Nephron progenitor cell (in vitro differentiated cells): ENCODE measurements around the gene DHFR2.
"Not testable (repeated sequence)": the region's sequence is repeated elsewhere in the genome, so short reads cannot be mapped to it uniquely, and the experiment has no call there.

Experiments
- DNase-seq: peaks from one replicate; pipeline ENCODE4 v3.0.0; 2021
- H3K27ac Mint-ChIP-seq: 2 replicates; pipeline ENCODE4 v1.8.0; 2021; ENCODE audit warnings: mild to moderate bottlenecking, moderate library complexity, mixed read lengths
- H3K27me3 Mint-ChIP-seq: 2 replicates; pipeline ENCODE4 v1.8.0; 2021; ENCODE audit warnings: mild to moderate bottlenecking, low read depth, mixed read lengths; ENCODE audit not compliant: poor library complexity
- H3K36me3 Mint-ChIP-seq: 2 replicates; pipeline ENCODE4 v1.8.0; 2021; ENCODE audit warnings: low read depth, mixed read lengths
- H3K4me1 Mint-ChIP-seq: 2 replicates; pipeline ENCODE4 v1.8.0; 2021; ENCODE audit warnings: mixed read lengths
- H3K4me3 Mint-ChIP-seq: 2 replicates; pipeline ENCODE4 v1.8.0; 2021; ENCODE audit warnings: mild to moderate bottlenecking, moderate library complexity, mixed read lengths
- H3K9me3 Mint-ChIP-seq: 2 replicates; pipeline ENCODE4 v1.8.0; 2021; ENCODE audit warnings: mild to moderate bottlenecking, moderate library complexity, mixed read lengths
- CTCF ChIP-seq: fragments of 200-600 bp; sonication (generic); IDR thresholded peaks from 2 replicates; pipeline ENCODE4 v1.5.0; 2021; ENCODE audit warnings: antibody characterized with exemption

Gene DHFR2

GRCh38 chr3:94082391-94082937 is 19.7 kb upstream of the DHFR2 start:
- no peak for DNase-seq
- Mint-ChIP-seq H3K9me3 (peaks cover 17% of the 10 kb centered on the region), H3K4me3 (no peak overlapping the region), H3K27me3 (no peaks in the 10 kb centered on the region), H3K4me1 (no peaks in the 10 kb centered on the region), H3K27ac (no peak overlapping the region), H3K36me3 (peaks cover 33% of the 10 kb centered on the region)
- no peak for TF ChIP-seq CTCF

- DNase-seq, result no peak
- TF ChIP-seq CTCF, result no peak
- Mint-ChIP-seq H3K9me3 (peaks cover 19% of the 10 kb centered on the region), H3K27ac (no peak overlapping the region), H3K27me3 (no peaks in the 10 kb centered on the region), H3K36me3 (peaks cover 39% of the 10 kb centered on the region), H3K4me1 (no peaks in the 10 kb centered on the region), H3K4me3 (no peak overlapping the region)
Observed at GRCh38 chr3:94081884-94082283, 19.2 kb upstream of the DHFR2 start.

GRCh38 chr3:94080552-94080951 is 17.8 kb upstream of the DHFR2 start:
- Mint-ChIP-seq H3K9me3 (peaks cover 19% of the 10 kb centered on the region), H3K36me3 (peaks cover 52% of the 10 kb centered on the region)
- H3K4me3 Mint-ChIP-seq, H3K4me1 Mint-ChIP-seq, H3K27me3 Mint-ChIP-seq, DNase-seq, H3K27ac Mint-ChIP-seq: not testable (repeated sequence)

GRCh38 chr3:94076055-94076454 is 13.3 kb upstream of the DHFR2 start:
- Mint-ChIP-seq H3K27ac (no peak overlapping the region), H3K9me3 (peaks cover 43% of the 10 kb centered on the region), H3K36me3 (peaks cover 87% of the 10 kb centered on the region), H3K4me3 (no peak overlapping the region), H3K27me3 (no peaks in the 10 kb centered on the region), H3K4me1 (no peaks in the 10 kb centered on the region)
- TF ChIP-seq CTCF, result no peak
- DNase-seq, result no peak

- DNase-seq, result no peak
- Mint-ChIP-seq H3K4me1 (no peaks in the 10 kb centered on the region), H3K36me3 (peaks cover 75% of the 10 kb centered on the region), H3K9me3 (peaks cover 34% of the 10 kb centered on the region), H3K27me3 (no peaks in the 10 kb centered on the region), H3K27ac (no peak overlapping the region), H3K4me3 (no peak overlapping the region)
- no peak for TF ChIP-seq CTCF
Observed at GRCh38 chr3:94071713-94072284, 9.1 kb upstream of the DHFR2 start.

GRCh38 chr3:94070341-94070911 is 7.7 kb upstream of the DHFR2 start:
- no peak for DNase-seq
- Mint-ChIP-seq H3K4me1 (no peaks in the 10 kb centered on the region), H3K4me3 (no peak overlapping the region), H3K27ac (peak overlapping the region; percentile 51), H3K36me3 (peaks cover 71% of the 10 kb centered on the region), H3K9me3 (peaks cover 36% of the 10 kb centered on the region), H3K27me3 (no peaks in the 10 kb centered on the region)
- no peak for TF ChIP-seq CTCF
